Measurements from ENCODE around the gene CCRL2.

- no peak for TF ChIP-seq EZH2 (IDR thresholded peaks at IDR 0.05; ENCODE audit: borderline replicate concordance, insufficient read depth, low read depth, low read length, poor library complexity, severe bottlenecking)
- no peak for TF ChIP-seq CTCF (IDR thresholded peaks at IDR 0.05)
These were observed 1.8 kb downstream of the CCRL2 start for GRCh38 chr3:46408853-46409252.

Measured in B cell (primary cell).